HEK293T (cell line): Measurements from ENCODE around the gene RAD51B.

ENCODE experiments used
- CTCF ChIA-PET: fragments of 350-600 bp; formaldehyde crosslinking; extraction: SDS; loops from one replicate; lab custom pipeline; 2021; ENCODE audit warnings: antibody characterized with exemption, inconsistent platforms; lab: Yijun Ruan, JAX
- POLR2A ChIA-PET: fragments of 350-600 bp; formaldehyde crosslinking; extraction: SDS; loops from one replicate; lab custom pipeline; 2020; ENCODE audit warnings: antibody characterized with exemption, inconsistent platforms; lab: Yijun Ruan, JAX
- DNase-seq: peaks from one replicate; pipeline ENCODE4 v3.0.0; 2012; ENCODE audit warnings: mixed read lengths; ENCODE audit errors: extremely low spot score
- ARNT ChIP-seq: fragments of 450-650 bp; IDR thresholded peaks from 2 replicates; pipeline ENCODE4 v1.6.1; 2017; ENCODE audit warnings: mild to moderate bottlenecking
- BHLHE40 ChIP-seq: fragments of 450-650 bp; IDR thresholded peaks from 2 replicates; pipeline ENCODE4 v1.6.1; 2016; ENCODE audit warnings: mild to moderate bottlenecking, moderate library complexity, borderline replicate concordance
- CTBP1 ChIP-seq: fragments of 450-650 bp; IDR thresholded peaks from 2 replicates; pipeline ENCODE4 v1.6.1; 2016; ENCODE audit warnings: borderline replicate concordance
- ELF4 ChIP-seq: fragments of 450-650 bp; IDR thresholded peaks from 2 replicates; pipeline ENCODE4 v1.6.1; 2017; ENCODE audit warnings: antibody characterized with exemption
- FOXA1 ChIP-seq: fragments of 450-650 bp; IDR thresholded peaks from 2 replicates; pipeline ENCODE4 v1.6.1; 2016; ENCODE audit warnings: mild to moderate bottlenecking
- FOXK2 ChIP-seq: fragments of 450-650 bp; IDR thresholded peaks from 2 replicates; pipeline ENCODE4 v1.6.1; 2016; ENCODE audit warnings: mild to moderate bottlenecking
- FOXM1 ChIP-seq: fragments of 450-650 bp; IDR thresholded peaks from 2 replicates; pipeline ENCODE4 v1.6.1; 2017; ENCODE audit warnings: mild to moderate bottlenecking, borderline replicate concordance
- HDGF ChIP-seq: fragments of 450-650 bp; IDR thresholded peaks from 2 replicates; pipeline ENCODE4 v1.6.1; 2017; ENCODE audit warnings: antibody characterized with exemption, borderline replicate concordance
- L3MBTL2 ChIP-seq: fragments of 450-650 bp; conservative IDR thresholded peaks from 2 replicates; pipeline ENCODE4 v1.6.1; 2016; ENCODE audit warnings: mild to moderate bottlenecking
- LEF1 ChIP-seq: fragments of 450-650 bp; IDR thresholded peaks from 2 replicates; pipeline ENCODE4 v1.6.1; 2017; ENCODE audit warnings: mild to moderate bottlenecking, borderline replicate concordance
- NFRKB ChIP-seq: fragments of 450-650 bp; IDR thresholded peaks from 2 replicates; pipeline ENCODE4 v1.6.1; 2016; ENCODE audit warnings: mild to moderate bottlenecking, moderate library complexity
- SP1 ChIP-seq: fragments of 450-650 bp; IDR thresholded peaks from 2 replicates; pipeline ENCODE4 v1.6.1; 2017
- SUZ12 ChIP-seq: fragments of 450-650 bp; IDR thresholded peaks from 2 replicates; pipeline ENCODE4 v1.6.1; 2016; ENCODE audit warnings: mild to moderate bottlenecking
- TARDBP ChIP-seq: fragments of 450-650 bp; IDR thresholded peaks from 2 replicates; pipeline ENCODE4 v1.6.1; 2016
- ZNF384 ChIP-seq: fragments of 450-650 bp; IDR thresholded peaks from 2 replicates; pipeline ENCODE4 v1.6.1; 2016
- TF ChIP-seq, protein P1 (sequence below): fragments of 450-650 bp; IDR thresholded peaks from 2 replicates; pipeline ENCODE4 v1.6.1; 2016

The RAD51B gene

DNA sequence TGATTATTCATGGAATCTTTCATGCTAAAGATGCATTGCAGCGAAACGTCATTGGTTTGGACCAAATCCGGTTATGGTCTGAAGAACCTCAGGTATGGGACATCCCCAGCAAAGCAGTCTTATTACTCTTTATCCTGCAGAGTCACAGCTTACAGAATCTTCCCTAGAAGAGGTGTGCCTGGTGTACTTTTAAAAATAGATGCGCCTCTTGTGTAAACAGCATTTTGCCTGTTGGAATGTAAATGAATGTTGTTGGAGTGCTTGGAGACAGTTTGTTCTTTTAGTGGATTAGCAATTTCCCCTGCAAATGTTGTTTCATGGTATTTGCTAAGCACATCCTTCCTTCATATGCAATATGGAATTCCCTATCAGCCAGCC, 730.7 kb downstream of the RAD51B start:
- POLR2A ChIA-PET: no interaction called here
- TF ChIP-seq L3MBTL2: no peak
- no peak for TF ChIP-seq FOXA1
- no peak for TF ChIP-seq LEF1
- no peak for TF ChIP-seq BHLHE40
- no peak for TF ChIP-seq ELF4
- TF ChIP-seq, protein P1, sequence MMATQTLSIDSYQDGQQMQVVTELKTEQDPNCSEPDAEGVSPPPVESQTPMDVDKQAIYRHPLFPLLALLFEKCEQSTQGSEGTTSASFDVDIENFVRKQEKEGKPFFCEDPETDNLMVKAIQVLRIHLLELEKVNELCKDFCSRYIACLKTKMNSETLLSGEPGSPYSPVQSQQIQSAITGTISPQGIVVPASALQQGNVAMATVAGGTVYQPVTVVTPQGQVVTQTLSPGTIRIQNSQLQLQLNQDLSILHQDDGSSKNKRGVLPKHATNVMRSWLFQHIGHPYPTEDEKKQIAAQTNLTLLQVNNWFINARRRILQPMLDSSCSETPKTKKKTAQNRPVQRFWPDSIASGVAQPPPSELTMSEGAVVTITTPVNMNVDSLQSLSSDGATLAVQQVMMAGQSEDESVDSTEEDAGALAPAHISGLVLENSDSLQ: no peak
- TF ChIP-seq FOXK2: no peak
- TF ChIP-seq TARDBP: no peak
- TF ChIP-seq SP1: no peak
- no peak for TF ChIP-seq CTBP1
- TF ChIP-seq ZNF384: no peak
- no peak for TF ChIP-seq FOXM1
- TF ChIP-seq NFRKB: no peak
- TF ChIP-seq HDGF: no peak
- no peak for TF ChIP-seq SUZ12
- no peak for TF ChIP-seq ARNT
- no peak for DNase-seq
- CTCF ChIA-PET: no interaction called here

DNA sequence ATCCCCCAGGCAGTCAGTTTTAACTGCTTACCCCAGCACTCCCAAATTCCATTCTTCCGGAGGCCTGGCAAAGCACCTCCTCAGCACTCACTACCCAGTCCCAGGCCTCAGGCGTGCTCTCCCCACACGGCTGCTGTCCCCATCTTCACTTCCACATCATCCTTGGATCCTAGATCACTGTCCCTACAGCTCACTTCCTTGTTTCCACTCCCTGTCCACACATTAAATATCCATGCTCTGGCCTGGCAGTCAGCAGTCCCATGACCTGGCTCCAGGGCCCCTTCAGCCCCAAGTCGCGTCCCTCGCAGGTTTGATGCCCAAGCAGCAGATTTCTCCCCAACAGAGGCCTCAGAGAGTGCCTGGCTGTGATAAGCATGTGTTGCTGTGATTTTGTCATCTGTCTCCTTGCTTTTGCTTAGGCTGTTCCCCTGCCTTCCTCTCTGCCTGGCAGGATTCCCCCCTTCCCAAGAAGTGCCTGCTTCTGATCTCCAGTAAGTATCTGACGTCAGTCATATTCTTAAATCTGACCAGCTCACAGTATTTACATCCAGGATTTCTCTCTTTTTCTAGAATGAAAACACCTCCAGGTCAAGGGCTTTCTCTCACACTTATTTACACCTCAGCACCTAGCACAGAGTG, 731.6 kb downstream of the RAD51B start:
- POLR2A ChIA-PET: no interaction called here
- TF ChIP-seq SUZ12 (no peak), L3MBTL2 (no peak)
- no peak for DNase-seq
- CTCF ChIA-PET: no interaction called here

DNA sequence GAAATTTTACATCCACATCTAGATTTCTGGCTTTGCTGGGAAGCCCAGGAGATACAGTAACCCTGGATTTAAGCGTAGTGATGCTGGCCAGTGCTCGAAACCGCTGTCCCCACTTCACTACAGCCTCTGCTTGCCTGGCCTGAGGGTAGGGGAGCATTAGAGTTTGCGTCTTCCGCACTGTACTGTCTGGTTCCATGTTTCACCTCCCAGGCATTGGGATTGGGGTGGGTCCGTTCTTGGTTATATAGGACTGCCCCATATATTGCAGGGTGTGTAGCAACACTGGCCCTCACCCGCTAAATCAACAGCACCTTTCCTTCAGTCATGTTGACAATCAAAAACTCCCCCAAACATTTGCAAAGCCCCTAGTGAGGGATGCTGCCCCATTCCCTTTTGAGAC, 732.5 kb downstream of the RAD51B start:
- DNase-seq: no peak
- ChIA-PET POLR2A (no interaction called here), CTCF (no interaction called here)
- TF ChIP-seq LEF1 (no peak), FOXK2 (no peak), CTBP1 (no peak)

- ChIA-PET POLR2A (no interaction called here), CTCF (no interaction called here)
- DNase-seq: no peak
- TF ChIP-seq ZNF384 (no peak), FOXA1 (no peak), SP1 (no peak), TARDBP (no peak), NFRKB (no peak), HDGF (no peak), ARNT (no peak), LEF1 (no peak), FOXK2 (no peak), ELF4 (no peak), SUZ12 (no peak), BHLHE40 (no peak), L3MBTL2 (no peak), FOXM1 (no peak), CTBP1 (no peak)
- TF ChIP-seq, protein P1: no peak
These were observed 733.0 kb downstream of the RAD51B start for GRCh38 chr14:68552602-68553001.

DNA sequence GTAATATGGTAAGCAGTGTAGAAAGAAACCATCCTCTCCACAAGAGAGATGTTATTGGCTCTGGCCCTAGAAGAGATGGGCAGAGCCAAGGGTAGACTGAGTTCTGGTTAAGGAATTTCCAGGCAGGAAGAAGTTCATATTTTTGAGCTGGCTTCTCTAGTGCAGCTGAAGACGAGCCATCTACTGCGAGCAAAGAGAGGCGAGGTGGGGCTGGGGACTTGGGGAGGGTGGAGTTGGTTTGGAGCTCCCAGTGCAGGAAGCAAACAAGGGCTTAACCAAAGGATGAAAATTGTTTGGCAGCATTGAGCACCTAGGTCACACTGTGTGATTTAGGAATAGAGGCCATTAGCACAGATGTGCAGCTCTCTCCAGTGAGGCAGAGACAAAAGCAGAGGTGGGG, 733.7 kb downstream of the RAD51B start:
- no peak for DNase-seq
- TF ChIP-seq SUZ12 (no peak), LEF1 (no peak), FOXA1 (no peak), CTBP1 (no peak), ARNT (no peak), FOXM1 (no peak), SP1 (no peak), FOXK2 (no peak)
- TF ChIP-seq, protein P1: no peak
- ChIA-PET CTCF (no interaction called here), POLR2A (no interaction called here)

GRCh38 chr14:68554231-68554630, 734.7 kb downstream of the RAD51B start:
- ChIA-PET CTCF (no interaction called here), POLR2A (no interaction called here)
- TF ChIP-seq LEF1: no peak
- DNase-seq: no peak

DNA sequence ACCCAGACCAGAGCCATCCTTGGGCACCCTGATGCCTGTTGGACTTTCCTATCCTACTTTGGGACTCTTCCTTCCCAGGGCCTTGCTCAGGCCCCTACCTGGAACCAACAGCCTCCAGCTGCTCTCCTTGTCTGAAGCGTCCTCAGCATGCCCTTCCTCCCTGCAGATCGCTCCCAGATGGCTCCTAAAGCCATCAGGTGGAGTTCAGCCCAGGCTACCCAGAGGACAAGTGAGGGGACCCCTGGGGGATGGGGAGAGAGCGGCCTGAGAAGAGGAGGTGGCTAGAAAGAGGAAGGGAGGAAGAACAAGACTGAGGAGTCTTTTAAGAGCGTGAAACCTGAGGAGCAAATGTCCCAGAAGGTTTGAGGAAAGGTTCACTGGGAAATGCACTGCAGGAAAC, 736.7 kb downstream of the RAD51B start:
- ChIA-PET CTCF (no interaction called here), POLR2A (no interaction called here)
- no peak for DNase-seq
- TF ChIP-seq SUZ12: no peak
- no peak for TF ChIP-seq NFRKB
- TF ChIP-seq FOXM1: no peak
- TF ChIP-seq CTBP1: no peak
- no peak for TF ChIP-seq HDGF
